ENCODE data around the gene GDF7.

GRCh38 chr2:20678780-20679179 is 11.8 kb downstream of the GDF7 start:
- TF ChIP-seq CTCF (conservative IDR thresholded peaks at IDR 0.05 in 1 of 2, IDR thresholded peaks at IDR 0.05 in 1 of 2; ENCODE audit: extremely low read depth in 1 of 2, insufficient read depth in 1 of 2, low read depth in 1 of 2, low read length in 2 of 2) (no peak), EZH2 (IDR thresholded peaks at IDR 0.05; ENCODE audit: borderline replicate concordance, low read length) (no peak)
